A673 (cell line): Measurements from ENCODE around the gene SLC25A43.

Experiments
- EZH2 ChIP-seq: fragments of 200-600 bp; sonication (generic); IDR thresholded peaks from 2 replicates; pipeline ENCODE4 v1.6.1; 2017; ENCODE audit warnings: borderline replicate concordance, low read depth, mild to moderate bottlenecking, mixed read lengths, antibody characterized with exemption, low read length; ENCODE audit not compliant: poor library complexity, severe bottlenecking
- TF ChIP-seq, protein P1 (sequence below): fragments of 300-800, 200-600 bp; sonication (generic); conservative IDR thresholded peaks from 2 replicates; pipeline ENCODE4 v1.5.1; 2017; ENCODE audit warnings: low read depth, mild to moderate bottlenecking, antibody characterized with exemption, low read length, moderate library complexity, mixed read lengths

DNA sequence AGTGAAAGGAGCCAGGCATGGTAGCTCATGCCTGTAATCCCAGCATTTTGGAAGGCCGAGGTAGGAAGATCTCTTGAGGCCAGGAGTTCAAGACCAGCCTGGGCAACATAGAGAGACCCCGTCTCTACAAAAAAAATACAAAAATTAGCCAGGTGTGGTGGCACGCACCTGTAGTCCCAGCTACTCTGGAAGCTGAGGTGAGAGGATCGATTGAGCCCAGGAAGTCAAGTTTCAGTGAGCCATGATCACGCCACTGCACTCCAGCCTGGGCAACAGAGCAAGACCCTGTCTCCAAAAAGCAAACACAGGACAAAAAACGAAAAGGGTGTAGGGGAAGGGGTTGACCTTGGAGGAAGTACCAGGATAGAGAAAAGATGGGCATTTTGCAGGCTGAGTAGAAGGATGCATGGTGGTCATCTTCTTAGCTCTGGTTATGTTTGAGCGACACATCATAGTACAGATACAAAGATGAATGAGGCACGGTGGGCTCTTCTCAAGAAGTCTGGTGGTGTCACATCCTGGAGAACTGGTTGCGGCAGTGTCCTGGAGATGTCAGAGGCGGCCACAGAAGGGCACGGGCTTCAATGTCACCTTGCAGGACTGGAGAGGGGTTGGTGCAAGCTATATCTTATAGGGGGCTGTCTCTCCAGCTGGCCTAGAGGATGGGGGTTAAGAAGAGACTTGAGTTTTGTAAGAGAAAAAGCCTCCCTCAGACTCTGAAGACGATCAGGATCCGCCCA is 101.1 kb downstream of the SLC25A43 start:
- TF ChIP-seq, protein P1, sequence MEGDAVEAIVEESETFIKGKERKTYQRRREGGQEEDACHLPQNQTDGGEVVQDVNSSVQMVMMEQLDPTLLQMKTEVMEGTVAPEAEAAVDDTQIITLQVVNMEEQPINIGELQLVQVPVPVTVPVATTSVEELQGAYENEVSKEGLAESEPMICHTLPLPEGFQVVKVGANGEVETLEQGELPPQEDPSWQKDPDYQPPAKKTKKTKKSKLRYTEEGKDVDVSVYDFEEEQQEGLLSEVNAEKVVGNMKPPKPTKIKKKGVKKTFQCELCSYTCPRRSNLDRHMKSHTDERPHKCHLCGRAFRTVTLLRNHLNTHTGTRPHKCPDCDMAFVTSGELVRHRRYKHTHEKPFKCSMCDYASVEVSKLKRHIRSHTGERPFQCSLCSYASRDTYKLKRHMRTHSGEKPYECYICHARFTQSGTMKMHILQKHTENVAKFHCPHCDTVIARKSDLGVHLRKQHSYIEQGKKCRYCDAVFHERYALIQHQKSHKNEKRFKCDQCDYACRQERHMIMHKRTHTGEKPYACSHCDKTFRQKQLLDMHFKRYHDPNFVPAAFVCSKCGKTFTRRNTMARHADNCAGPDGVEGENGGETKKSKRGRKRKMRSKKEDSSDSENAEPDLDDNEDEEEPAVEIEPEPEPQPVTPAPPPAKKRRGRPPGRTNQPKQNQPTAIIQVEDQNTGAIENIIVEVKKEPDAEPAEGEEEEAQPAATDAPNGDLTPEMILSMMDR: no peak
- no peak for TF ChIP-seq EZH2
